ENCODE results near the gene EPN2. TPM values are rescaled to one million over a fixed set of nuclear protein-coding genes. Genes with fewer than 3 reads are reported as not detected.
"Not testable (repeated sequence)": the region's sequence is repeated elsewhere in the genome, so short reads cannot be mapped to it uniquely, and the experiment has no call there.

Gene EPN2
- polyA plus RNA-seq, 1 donor from 2014 or later = 37.8 TPM

GRCh38 chr17:19234676-19235075 lies 2.5 kb upstream of the EPN2 start:
- not testable (repeated sequence) for H4K20me1 ChIP-seq (ENCODE audit: insufficient read depth); H2AFZ ChIP-seq (ENCODE audit: low read depth, low read length); H3K9me2 ChIP-seq (ENCODE audit: insufficient read depth, low read length); H3K4me2 ChIP-seq (ENCODE audit: low read length); H3K9ac ChIP-seq (ENCODE audit: low read length); H3K27ac ChIP-seq (ENCODE audit: low read length); H3K4me3 ChIP-seq (ENCODE audit: low read length); H3K9me3 ChIP-seq (ENCODE audit: low read length); H3K36me3 ChIP-seq (ENCODE audit: insufficient read depth, low read length); H3K27me3 ChIP-seq (ENCODE audit: insufficient read depth, low read depth, low read length); H3F3A ChIP-seq (ENCODE audit: insufficient read depth, low read length, poor library complexity, severe bottlenecking)
- peaks cover 23% of the 10 kb centered on the region for H3K79me2 ChIP-seq (replicated peaks; ENCODE audit: insufficient read depth, low read length)

- H2AFZ ChIP-seq (ENCODE audit: low read depth, low read length); H3F3A ChIP-seq (ENCODE audit: insufficient read depth, low read length, poor library complexity, severe bottlenecking); H3K27ac ChIP-seq (ENCODE audit: low read length); H3K9ac ChIP-seq (ENCODE audit: low read length); H4K20me1 ChIP-seq (ENCODE audit: insufficient read depth); H3K9me3 ChIP-seq (ENCODE audit: low read length); H3K9me2 ChIP-seq (ENCODE audit: insufficient read depth, low read length); H3K36me3 ChIP-seq (ENCODE audit: insufficient read depth, low read length); H3K27me3 ChIP-seq (ENCODE audit: insufficient read depth, low read depth, low read length); H3K4me2 ChIP-seq (ENCODE audit: low read length): not testable (repeated sequence)
- peaks cover 36% of the 10 kb centered on the region for H3K79me2 ChIP-seq (replicated peaks; ENCODE audit: insufficient read depth, low read length)
- peak overlapping the region; percentile 100 for H3K4me3 ChIP-seq (ENCODE audit: low read length)
Observed at GRCh38 chr17:19236351-19237138, 621 bp upstream of the EPN2 start.

GRCh38 chr17:19237389-19238166 lies 412 bp downstream of the EPN2 start:
- H3K9me3 ChIP-seq (ENCODE audit: low read length) = no peaks in the 10 kb centered on the region
- H3K9me2 ChIP-seq (ENCODE audit: insufficient read depth, low read length) = no peaks in the 10 kb centered on the region
- H4K20me1 ChIP-seq (ENCODE audit: insufficient read depth) = no peaks in the 10 kb centered on the region
- H3K4me3 ChIP-seq (ENCODE audit: low read length) = peak overlapping the region; percentile 100
- H3K36me3 ChIP-seq (ENCODE audit: insufficient read depth, low read length) = no peaks in the 10 kb centered on the region
- peaks cover 36% of the 10 kb centered on the region for H3K79me2 ChIP-seq (replicated peaks; ENCODE audit: insufficient read depth, low read length)
- H3K27ac ChIP-seq (ENCODE audit: low read length) = peak overlapping the region; percentile 79
- H2AFZ ChIP-seq (ENCODE audit: low read depth, low read length) = peak overlapping the region; percentile 83
- H3K9ac ChIP-seq (ENCODE audit: low read length) = peak overlapping the region; percentile 94
- no peaks in the 10 kb centered on the region for H3F3A ChIP-seq (ENCODE audit: insufficient read depth, low read length, poor library complexity, severe bottlenecking)
- TF ChIP-seq MXI1 (conservative IDR thresholded peaks at IDR 0.05; ENCODE audit: poor library complexity, severe bottlenecking) = peak; percentile 66
- peak; percentile 41 for TF ChIP-seq POLR2AphosphoS5 (IDR thresholded peaks at IDR 0.05)
- TF ChIP-seq SMC3 (conservative IDR thresholded peaks at IDR 0.05; ENCODE audit: poor library complexity) = no peak
- peak; percentile 48 for TF ChIP-seq CTCF (IDR thresholded peaks at IDR 0.05; ENCODE audit: poor library complexity, severe bottlenecking)
- TF ChIP-seq REST (IDR thresholded peaks at IDR 0.05; ENCODE audit: borderline replicate concordance) = peak; percentile 48
- no peak for TF ChIP-seq EP300 (conservative IDR thresholded peaks at IDR 0.05; ENCODE audit: poor library complexity, severe bottlenecking)
- no peak for TF ChIP-seq RAD21 (conservative IDR thresholded peaks at IDR 0.05)
- peak; percentile 33 for TF ChIP-seq TAF1 (IDR thresholded peaks at IDR 0.05; ENCODE audit: low read depth)
- no peak for TF ChIP-seq EZH2 (IDR thresholded peaks at IDR 0.05; ENCODE audit: borderline replicate concordance, insufficient read depth, low read length, poor library complexity, severe bottlenecking)
- H3K4me2 ChIP-seq (ENCODE audit: low read length) = peak overlapping the region; percentile 92
- no peaks in the 10 kb centered on the region for H3K27me3 ChIP-seq (ENCODE audit: insufficient read depth, low read depth, low read length)
